ENCODE data around the gene DNAH7.

DNAH7 gene

GRCh38 chr2:196068271-196069209 lies at the start of gene DNAH7:
Gene DNAH7, minus strand, starts transcription at chr2:196068837. Its CDS starts 126 bp downstream, at chr2:196068711.
- Mint-ChIP-seq H3K4me3 (peak within 1 kb of the TSS; percentile 87), H3K36me3 (no peaks in the 10 kb centered on the region), H3K27me3 (peaks cover 3% of the 10 kb centered on the region), H3K27ac (peak within 1 kb of the TSS; percentile 89), H3K9me3 (no peaks in the 10 kb centered on the region), H3K4me1 (peaks cover 6% of the 10 kb centered on the region)
- peak; percentile 93 to 95 for DNase-seq (ENCODE audit: low spot score in 2 of 2)
- ATAC-seq (ENCODE audit: low read depth), result peak; percentile 97

- Mint-ChIP-seq H3K9me3 (peaks cover 2% of the 10 kb centered on the region), H3K27ac (no peak overlapping the region), H3K4me3 (no peak overlapping the region), H3K4me1 (no peaks in the 10 kb centered on the region), H3K27me3 (no peaks in the 10 kb centered on the region), H3K36me3 (no peaks in the 10 kb centered on the region)
- no peak for ATAC-seq (ENCODE audit: low read depth)
- DNase-seq (ENCODE audit: low spot score in 2 of 2), result no peak
These were observed 48.6 kb upstream of the DNAH7 start for GRCh38 chr2:196117214-196117705.

- Mint-ChIP-seq H3K27me3 (no peaks in the 10 kb centered on the region), H3K36me3 (no peaks in the 10 kb centered on the region), H3K27ac (no peak overlapping the region), H3K9me3 (no peaks in the 10 kb centered on the region), H3K4me3 (no peak overlapping the region), H3K4me1 (peaks cover 10% of the 10 kb centered on the region)
- ATAC-seq (ENCODE audit: low read depth), result no peak
- no peak for DNase-seq (ENCODE audit: low spot score in 2 of 2)
These were observed 44.7 kb upstream of the DNAH7 start for GRCh38 chr2:196113061-196113974.

- Mint-ChIP-seq H3K9me3 (no peaks in the 10 kb centered on the region), H3K4me1 (peaks cover 10% of the 10 kb centered on the region), H3K4me3 (no peak overlapping the region), H3K27ac (no peak overlapping the region), H3K36me3 (no peaks in the 10 kb centered on the region), H3K27me3 (no peaks in the 10 kb centered on the region)
- no peak for ATAC-seq (ENCODE audit: low read depth)
- no peak for DNase-seq (ENCODE audit: low spot score in 2 of 2)
These were observed 43.9 kb upstream of the DNAH7 start for GRCh38 chr2:196112418-196113034.

GRCh38 chr2:196108604-196109003 lies 40.0 kb upstream of the DNAH7 start:
- ATAC-seq (ENCODE audit: low read depth) (no peak), DNase-seq (ENCODE audit: low spot score in 2 of 2) (no peak)
- H3K9me3 Mint-ChIP-seq, result no peaks in the 10 kb centered on the region
- H3K4me1 Mint-ChIP-seq, result peaks cover 23% of the 10 kb centered on the region
- H3K27me3 Mint-ChIP-seq, result no peaks in the 10 kb centered on the region
- no peak overlapping the region for H3K4me3 Mint-ChIP-seq
- H3K36me3 Mint-ChIP-seq, result no peaks in the 10 kb centered on the region
- peak overlapping the region; percentile 42 for H3K27ac Mint-ChIP-seq

GRCh38 chr2:196105951-196106350 lies 37.3 kb upstream of the DNAH7 start:
- Mint-ChIP-seq H3K36me3 (no peaks in the 10 kb centered on the region), H3K9me3 (no peaks in the 10 kb centered on the region), H3K4me3 (peak overlapping the region; percentile 51), H3K27me3 (no peaks in the 10 kb centered on the region), H3K4me1 (peaks cover 43% of the 10 kb centered on the region), H3K27ac (peak overlapping the region; percentile 49)
- no peak for DNase-seq (ENCODE audit: low spot score in 2 of 2)
- peak; percentile 39 for ATAC-seq (ENCODE audit: low read depth)

- Mint-ChIP-seq H3K27me3 (no peaks in the 10 kb centered on the region), H3K9me3 (no peaks in the 10 kb centered on the region), H3K27ac (no peak overlapping the region), H3K4me1 (peaks cover 44% of the 10 kb centered on the region), H3K4me3 (no peak overlapping the region), H3K36me3 (no peaks in the 10 kb centered on the region)
- ATAC-seq (ENCODE audit: low read depth), result no peak
- no peak for DNase-seq (ENCODE audit: low spot score in 2 of 2)
These were observed 35.4 kb upstream of the DNAH7 start for GRCh38 chr2:196104066-196104465.

- H3K4me3 Mint-ChIP-seq, result no peak overlapping the region
- H3K27me3 Mint-ChIP-seq, result no peaks in the 10 kb centered on the region
- no peaks in the 10 kb centered on the region for H3K36me3 Mint-ChIP-seq
- peaks cover 45% of the 10 kb centered on the region for H3K4me1 Mint-ChIP-seq
- DNase-seq (ENCODE audit: low spot score in 2 of 2), result no peak
- ATAC-seq (ENCODE audit: low read depth), result no peak
- H3K9me3 Mint-ChIP-seq, result no peaks in the 10 kb centered on the region
- no peak overlapping the region for H3K27ac Mint-ChIP-seq
These were observed 35.0 kb upstream of the DNAH7 start for GRCh38 chr2:196103626-196104025.

GRCh38 chr2:196101325-196101991 lies 32.8 kb upstream of the DNAH7 start:
- ATAC-seq (ENCODE audit: low read depth) (peak; percentile 89), DNase-seq (ENCODE audit: low spot score in 2 of 2) (peak in 1 of 2 donors; percentile 12)
- Mint-ChIP-seq H3K4me1 (peaks cover 43% of the 10 kb centered on the region), H3K36me3 (no peaks in the 10 kb centered on the region), H3K9me3 (no peaks in the 10 kb centered on the region), H3K27me3 (no peaks in the 10 kb centered on the region), H3K27ac (peak overlapping the region; percentile 83), H3K4me3 (peak overlapping the region; percentile 3)

GRCh38 chr2:196099916-196100315 lies 31.3 kb upstream of the DNAH7 start:
- ATAC-seq (ENCODE audit: low read depth), result no peak
- DNase-seq (ENCODE audit: low spot score in 2 of 2), result no peak
- H3K36me3 Mint-ChIP-seq, result no peaks in the 10 kb centered on the region
- no peak overlapping the region for H3K4me3 Mint-ChIP-seq
- no peak overlapping the region for H3K27ac Mint-ChIP-seq
- no peaks in the 10 kb centered on the region for H3K27me3 Mint-ChIP-seq
- H3K4me1 Mint-ChIP-seq, result peaks cover 37% of the 10 kb centered on the region
- peaks cover under 1% of the 10 kb centered on the region for H3K9me3 Mint-ChIP-seq

GRCh38 chr2:196097864-196098660 lies 29.4 kb upstream of the DNAH7 start:
- H3K27me3 Mint-ChIP-seq, result no peaks in the 10 kb centered on the region
- H3K4me1 Mint-ChIP-seq, result peaks cover 29% of the 10 kb centered on the region
- no peak overlapping the region for H3K4me3 Mint-ChIP-seq
- DNase-seq (ENCODE audit: low spot score in 2 of 2) (no peak), ATAC-seq (ENCODE audit: low read depth) (peak; percentile 33)
- H3K27ac Mint-ChIP-seq, result peak overlapping the region; percentile 25
- peaks cover 9% of the 10 kb centered on the region for H3K9me3 Mint-ChIP-seq
- H3K36me3 Mint-ChIP-seq, result peaks cover 5% of the 10 kb centered on the region

- peak overlapping the region; percentile 25 for H3K27ac Mint-ChIP-seq
- peaks cover 9% of the 10 kb centered on the region for H3K9me3 Mint-ChIP-seq
- DNase-seq (ENCODE audit: low spot score in 2 of 2) (no peak), ATAC-seq (ENCODE audit: low read depth) (no peak)
- H3K36me3 Mint-ChIP-seq, result peaks cover 5% of the 10 kb centered on the region
- H3K27me3 Mint-ChIP-seq, result no peaks in the 10 kb centered on the region
- H3K4me3 Mint-ChIP-seq, result no peak overlapping the region
- peaks cover 21% of the 10 kb centered on the region for H3K4me1 Mint-ChIP-seq
These were observed 28.5 kb upstream of the DNAH7 start for GRCh38 chr2:196096982-196097745.
